HG03354 (cell line): Measurements from ENCODE around the gene NAALADL2.
A peak's percentile ranks its signal among the peaks of the same experiment; 100 is the strongest.
"Not testable (repeated sequence)": the region's sequence is repeated elsewhere in the genome, so short reads cannot be mapped to it uniquely, and the experiment has no call there.

Source experiments
- ATAC-seq: cut with Tn5 transposase; IDR thresholded peaks from one replicate; pipeline ENCODE4 v1.9.1; 2021; ENCODE audit warnings: mild to moderate bottlenecking; ENCODE audit not compliant: unreplicated experiment, poor library complexity, severe bottlenecking

NAALADL2 gene

DNA sequence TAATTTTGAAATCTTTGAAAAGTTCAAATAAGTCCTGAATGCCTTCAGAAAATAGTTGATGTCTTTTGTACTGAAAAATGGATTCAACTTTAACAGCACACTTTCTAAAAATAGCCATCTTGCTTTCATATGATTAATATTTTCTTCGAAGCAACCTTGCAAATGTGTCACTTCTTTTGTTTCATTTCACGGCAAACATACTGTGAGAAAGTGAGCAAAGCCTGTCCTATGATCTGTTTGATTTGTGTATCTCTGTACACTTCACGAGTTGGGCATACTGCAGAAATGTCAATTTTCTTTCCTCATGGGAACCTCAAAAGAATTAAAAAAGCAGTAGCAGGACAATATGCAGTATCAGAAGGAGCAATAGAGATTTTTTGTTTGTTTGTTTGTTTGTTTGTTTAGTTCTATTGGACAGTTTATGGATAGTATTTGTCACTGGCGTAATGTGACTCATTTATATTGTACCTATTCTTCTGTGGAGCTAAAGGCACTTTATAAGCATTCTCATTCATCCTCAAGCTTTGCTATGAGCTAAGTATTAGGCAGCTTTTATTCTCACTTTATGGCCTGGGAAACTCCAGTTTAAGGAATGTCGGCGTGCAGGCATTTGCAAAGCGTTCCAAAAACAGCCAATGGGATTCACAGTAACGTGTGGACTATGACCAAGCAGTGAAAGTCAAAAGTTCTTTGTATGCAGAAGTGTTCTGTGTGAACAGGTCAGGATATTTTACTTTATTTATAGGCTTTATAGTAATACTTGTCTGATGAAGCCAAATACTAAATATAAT is 572.0 kb downstream of the NAALADL2 start:
- ATAC-seq = no peak

DNA sequence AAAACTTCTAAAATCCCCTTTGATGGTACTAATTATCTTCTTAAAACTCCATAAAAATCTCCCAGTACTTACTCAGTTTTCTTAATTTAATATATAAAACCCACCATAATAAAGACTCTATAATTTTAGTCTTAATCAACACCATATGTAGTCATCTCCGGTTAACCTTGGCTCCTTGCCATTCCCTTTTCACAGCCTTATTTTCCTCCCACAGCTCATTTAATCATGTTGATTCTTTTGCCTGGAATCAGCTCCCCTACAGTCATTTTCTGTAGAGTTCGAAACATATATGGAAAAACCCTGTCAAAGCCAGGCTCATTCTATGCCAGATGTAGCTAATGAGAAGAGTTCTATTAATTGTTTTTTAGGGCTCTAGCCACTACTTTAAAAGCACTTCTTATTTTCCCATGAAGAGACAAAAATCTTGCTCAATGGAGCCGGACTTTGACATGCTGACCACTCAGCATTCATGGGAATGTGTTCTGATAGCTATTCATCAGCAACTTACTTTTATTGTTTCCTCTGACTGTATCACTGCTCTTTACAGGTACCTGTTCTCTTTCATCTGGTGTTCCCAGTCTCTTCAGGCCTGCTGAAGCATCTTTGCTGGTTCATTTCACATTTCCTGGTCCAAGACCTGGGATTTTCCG is 573.4 kb downstream of the NAALADL2 start:
- ATAC-seq = no peak

DNA sequence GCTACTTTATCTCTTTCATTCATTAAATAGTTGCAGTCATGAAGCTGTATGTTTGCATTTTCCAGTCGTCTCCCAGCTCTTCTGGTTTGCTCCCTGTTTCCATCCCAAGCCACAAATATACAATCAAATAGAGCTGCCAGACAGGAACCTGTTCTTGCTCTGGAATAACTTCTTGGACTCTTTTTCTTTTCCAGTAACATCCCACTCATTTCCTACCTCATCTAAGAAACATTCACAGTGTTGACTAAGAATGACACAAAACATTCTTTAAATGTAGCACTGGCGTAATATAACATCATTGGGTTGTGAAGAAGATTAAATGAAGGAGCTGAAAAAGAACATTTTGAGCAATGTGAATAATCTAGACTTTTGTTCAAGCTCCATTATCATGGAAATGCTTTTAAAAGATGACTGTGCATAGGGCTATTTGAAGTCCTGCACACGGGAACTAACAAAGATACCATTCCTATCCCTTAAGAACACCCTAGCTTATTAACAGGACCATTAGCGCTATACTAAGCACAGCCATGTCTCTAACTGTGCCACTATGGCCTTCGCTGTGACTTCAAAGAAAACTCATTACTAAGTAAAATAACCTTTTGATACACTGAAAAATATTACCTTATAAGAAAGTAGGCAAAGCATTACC is 574.0 kb downstream of the NAALADL2 start:
- no peak for ATAC-seq

DNA sequence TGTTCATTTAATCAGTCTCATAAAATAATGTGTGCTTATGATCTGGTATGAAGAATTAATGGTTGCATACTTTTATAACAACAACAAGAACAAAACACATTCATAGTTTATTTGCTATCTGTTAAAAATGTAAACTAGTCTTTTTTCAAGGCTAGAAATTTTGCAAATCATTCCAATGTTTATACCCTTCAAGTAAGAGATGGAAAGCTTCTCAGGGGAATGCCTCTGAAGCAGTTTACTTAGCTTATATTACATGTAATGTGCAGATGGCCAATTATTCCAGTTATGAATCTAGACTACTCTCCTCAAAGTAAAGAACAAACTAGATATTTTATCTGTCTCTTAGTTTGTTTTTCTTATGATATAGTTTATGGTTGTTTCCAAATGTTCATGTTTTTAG is 575.4 kb downstream of the NAALADL2 start:
- no peak for ATAC-seq

DNA sequence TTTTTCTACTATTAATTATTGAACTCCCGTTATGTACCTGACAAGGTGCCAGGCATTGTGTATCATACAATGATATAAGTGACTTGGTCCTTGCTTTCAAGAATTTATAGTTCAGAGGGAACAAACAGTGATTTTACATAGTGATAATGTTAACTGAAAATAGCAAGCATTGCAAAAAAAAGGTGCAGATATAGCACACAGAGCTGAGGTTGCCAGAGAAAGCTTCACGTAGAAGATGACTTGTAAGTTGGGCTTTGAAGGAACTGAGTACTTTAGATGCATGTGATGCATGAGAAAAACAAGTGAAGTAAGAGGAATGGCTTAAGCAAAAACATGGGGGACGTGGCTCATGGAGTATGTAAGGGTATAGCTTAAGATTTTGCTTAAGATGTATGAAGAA is 584.5 kb downstream of the NAALADL2 start:
- ATAC-seq = no peak

DNA sequence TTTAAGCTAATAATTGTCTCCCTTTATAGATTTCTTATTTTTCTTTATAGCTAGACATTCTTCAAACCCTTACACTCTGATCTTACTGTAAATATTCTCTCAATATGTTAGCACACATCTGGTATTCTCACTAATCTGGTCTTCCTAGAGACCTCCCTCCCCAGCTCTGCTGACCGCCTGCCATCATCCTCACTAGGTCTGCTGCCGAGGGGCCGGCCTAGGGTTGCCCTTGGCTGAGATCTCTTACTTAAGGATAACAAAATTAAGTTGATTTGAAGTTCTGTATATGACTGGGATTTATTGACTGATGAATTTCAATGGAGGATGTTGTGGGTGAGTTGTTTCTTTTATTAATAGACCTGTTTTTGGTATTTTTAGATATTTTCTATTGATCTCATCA is 586.6 kb downstream of the NAALADL2 start:
- no peak for ATAC-seq

DNA sequence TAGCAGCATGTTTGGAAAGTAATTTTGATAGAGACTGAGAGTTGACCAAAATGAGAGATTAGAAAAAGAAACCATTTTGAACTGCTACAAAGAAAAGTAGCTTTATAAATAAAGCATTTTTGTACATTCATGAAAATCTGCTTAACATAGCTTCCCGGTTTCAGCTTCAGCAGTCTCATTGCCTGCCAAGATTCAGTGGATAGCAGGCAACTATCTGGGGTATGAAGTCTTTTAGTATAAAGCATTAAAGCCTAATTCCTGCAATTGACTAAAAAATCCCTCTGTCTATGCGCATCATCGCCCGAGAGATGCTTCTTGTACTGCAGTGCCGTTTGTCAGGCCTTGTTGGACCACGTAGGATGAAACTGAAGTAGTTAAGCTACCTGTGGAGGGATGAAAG is 588.4 kb downstream of the NAALADL2 start:
- ATAC-seq = no peak

DNA sequence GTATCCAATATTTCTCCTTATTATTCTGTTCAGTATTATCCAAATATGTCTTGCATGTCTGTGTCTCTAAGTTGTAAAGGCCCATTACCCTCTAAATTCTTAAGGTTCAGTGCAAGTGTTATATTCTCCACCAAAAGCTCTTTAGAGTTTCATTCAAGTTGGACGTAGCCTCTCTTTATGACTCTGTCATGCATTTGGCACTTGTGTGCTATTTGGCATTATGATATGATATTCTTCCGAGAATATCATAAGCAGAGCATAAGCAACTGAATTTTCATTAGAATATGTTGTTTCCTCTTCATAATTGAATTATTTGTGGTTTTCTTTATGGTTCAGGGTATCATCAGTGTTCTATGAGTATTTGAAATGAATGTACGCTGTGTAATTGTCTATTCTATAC is 594.2 kb downstream of the NAALADL2 start:
- ATAC-seq = no peak

DNA sequence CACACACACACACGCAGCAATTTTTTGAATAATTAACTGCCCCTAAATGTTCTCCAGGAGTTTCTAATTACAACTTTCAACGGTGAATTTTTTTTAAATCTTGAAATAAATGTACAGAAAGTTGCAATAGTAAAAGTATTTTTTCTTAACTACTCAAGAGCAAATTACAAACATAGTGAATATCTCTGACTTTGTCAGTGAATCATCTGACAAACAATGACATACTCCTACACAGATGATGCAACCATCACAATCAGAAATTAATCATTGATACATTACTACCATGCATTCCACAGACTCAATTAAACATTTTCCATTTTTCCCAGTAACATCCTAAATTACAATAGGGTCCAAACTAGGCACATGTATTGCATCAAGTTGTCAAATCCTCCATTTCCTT is 597.3 kb downstream of the NAALADL2 start:
- ATAC-seq = no peak

DNA sequence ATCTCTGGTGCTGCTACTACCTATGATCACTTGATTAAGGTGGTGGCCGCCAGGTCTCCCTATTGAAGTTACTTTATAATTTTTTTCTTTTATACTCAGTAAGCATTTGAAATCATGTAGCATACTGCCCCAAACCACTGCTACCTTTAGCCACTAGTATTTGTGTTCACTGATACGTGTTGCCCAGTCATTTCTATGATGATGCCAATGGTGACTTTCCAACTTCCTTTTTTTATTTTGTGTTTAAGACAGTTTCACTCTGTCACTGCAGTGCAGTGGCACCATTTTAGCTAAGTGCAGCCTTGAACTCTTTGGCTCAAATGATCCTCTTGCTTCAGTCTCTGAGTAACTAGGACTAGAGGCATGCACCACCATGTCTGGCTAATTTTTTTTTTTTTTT is 598.2 kb downstream of the NAALADL2 start:
- ATAC-seq = peak; percentile 78

DNA sequence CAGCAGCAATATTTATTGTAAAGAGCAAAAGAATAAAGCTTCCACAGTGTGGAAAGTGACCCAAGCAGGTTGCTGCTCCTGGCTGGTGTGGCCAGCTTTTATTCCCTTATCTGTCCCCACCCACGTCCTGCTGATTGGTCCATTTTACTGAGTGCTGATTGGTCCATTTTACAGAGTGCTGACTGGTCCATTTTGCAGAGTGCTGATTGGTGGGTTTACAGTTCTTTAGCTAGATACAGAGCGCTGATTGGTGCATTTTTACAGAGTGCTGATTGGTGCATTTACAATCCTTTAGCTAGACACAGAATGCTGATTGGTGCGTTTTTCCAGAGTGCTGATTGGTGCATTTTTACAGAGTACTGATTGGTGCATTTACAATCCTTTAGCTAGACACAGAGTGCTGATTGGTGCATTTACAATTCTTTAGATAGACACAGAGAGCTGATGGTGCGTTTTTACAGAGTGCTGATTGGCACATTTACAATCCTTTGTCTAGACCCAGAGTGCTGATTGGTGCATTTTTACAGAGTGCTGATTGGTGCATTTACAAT is 601.8 kb downstream of the NAALADL2 start:
- not testable (repeated sequence) for ATAC-seq

DNA sequence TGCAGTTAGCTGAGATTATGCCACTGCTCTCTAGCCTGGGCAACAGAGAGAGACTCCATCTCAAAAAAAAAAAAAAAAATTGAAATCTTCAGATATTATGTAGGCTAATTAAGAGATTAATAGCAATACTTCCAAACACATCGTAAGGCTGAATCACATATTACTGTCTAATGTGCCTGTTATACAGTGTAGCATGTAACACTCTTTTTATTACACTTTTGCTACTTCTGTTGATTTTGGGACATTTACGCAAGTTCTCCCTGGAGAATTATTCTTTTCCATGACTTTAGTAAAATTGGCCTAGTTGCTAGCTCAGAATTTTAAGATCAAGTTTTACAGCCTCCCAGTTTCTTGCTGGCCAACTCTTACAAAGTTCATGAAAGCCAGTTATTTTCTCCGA is 605.2 kb downstream of the NAALADL2 start:
- no peak for ATAC-seq

DNA sequence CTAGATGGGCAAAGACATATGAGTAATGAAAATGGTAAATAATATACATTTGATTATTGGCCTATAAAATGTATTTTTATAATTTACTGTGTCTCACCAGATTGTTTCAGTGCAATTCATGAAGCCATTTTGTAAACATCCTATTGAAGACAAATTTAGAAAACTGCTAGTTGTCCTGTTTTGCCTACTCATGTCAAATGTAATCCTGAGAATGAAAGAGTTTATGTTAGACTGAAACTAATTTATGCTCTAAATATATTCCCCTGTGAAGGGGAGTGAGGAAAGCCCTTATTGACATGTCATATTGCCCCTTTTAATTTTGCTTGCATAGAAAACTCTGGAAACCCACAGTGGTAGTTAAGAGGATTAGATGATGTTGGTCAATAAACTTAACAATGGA is 610.0 kb downstream of the NAALADL2 start:
- no peak for ATAC-seq

DNA sequence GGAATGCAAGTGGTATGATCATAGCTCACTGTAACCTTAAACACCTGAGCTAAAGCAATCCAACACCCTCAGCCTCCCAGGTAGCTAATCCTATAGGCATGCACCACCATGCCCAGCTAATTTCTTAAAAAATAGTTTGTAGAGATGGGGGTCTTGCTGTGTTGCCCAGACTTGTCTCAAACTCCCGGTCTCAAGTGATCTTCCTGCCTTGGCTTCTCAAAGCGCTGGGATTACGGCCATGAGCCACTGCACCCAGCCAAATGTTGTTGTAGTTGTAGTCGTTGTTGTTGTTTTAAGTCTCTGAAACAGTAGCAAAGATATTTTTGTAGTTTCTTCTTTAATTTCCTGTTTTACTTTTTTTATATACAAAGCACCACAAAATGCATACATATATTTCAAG is 616.6 kb downstream of the NAALADL2 start:
- ATAC-seq = no peak

DNA sequence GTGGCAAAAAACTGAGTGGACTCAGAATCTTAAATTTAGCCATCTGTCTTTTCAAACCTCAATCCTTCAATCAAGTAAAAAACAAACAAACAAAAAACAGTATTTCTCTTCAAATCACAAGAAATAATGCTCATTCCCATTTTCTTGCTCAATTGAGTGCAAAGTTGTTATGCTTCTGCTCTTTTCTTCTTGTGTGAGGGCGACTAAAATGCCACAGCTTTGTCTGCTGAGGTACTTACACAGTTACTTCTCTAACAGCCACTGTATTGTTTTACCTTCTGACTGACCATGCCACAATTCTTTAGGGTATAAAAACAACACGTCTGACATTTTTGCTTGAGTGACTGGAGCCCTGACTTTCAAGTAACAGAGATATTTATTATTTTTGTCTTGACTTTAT is 617.4 kb downstream of the NAALADL2 start:
- no peak for ATAC-seq

DNA sequence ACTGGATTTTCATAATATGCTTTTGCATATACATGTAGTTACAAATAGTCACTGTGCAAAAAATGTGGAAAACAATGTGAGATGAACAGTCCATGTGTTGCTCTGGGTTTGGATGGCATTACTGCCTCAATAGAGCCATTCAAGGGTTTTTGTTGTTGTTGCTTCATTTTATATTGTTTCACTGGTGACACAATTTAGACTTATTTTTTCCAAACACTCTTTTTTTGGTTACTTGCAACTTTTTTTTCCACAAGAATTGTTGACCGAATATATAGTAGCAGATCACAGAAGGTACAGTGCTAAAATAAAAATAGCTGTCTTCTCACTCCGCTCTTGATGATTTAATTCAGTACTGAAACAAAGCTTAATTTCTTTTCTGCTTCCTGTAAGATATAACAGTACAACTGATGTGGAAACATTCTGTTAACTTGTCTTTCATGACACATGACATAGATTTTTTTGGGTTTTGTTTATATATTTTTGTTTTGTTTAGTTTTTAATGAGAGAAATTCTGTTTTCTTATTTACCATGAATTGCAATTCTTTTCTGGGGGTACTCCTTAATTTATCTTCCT is 618.6 kb downstream of the NAALADL2 start:
- ATAC-seq = peak; percentile 98

DNA sequence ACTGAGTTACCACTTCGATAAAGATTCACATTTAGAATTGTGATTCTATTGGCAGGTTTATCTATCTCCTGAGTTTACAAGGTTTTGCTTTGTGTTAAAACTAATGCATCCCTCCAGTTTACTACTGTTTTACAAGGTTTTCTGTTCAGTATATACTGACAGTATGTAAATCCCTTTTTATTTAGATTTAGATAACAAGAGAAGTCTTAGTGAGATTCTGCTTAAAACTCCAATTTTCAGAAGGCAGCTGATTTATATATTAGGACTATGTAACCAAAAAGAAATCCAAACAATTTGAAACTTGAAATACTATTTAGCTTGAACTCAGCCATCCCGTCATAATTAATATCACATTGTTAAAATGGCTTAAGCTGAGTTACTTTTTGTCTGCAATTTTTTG is 619.2 kb downstream of the NAALADL2 start:
- ATAC-seq = no peak

DNA sequence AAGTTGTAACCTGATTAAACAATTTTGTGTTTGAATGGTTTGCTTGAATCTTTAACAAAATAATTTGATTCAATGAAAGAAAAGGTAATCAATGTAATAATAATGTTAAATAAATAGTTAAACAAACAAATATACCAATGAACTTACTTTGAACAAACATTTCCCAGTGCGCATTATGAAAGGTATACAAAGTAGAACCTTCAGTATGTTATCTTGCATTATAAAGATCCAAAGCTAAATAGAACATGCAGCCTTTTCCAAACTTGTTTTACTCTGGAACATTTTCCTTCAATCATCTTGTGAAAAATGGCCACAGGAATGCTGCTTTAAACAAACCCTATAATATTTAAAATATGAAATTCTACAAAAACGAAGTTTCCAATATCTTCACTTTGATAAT is 620.0 kb downstream of the NAALADL2 start:
- ATAC-seq = no peak

DNA sequence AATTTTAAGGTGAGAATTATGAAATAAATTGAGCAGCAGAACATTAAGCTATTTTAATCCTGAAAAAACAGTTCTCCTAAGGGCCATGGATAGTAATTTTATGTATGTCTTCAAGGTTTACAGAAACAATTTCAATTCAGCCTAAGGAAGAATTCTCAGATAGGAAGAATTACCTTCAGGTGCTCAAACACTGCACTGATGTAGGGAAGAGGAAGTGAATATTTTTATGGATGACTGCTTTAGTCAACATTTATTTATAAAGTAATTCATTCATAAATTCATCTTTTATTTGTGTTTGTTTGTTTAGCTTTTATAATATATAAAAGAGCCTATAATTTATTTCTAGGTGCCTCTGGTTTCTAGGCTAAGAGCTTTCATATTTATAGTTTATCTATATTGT is 620.7 kb downstream of the NAALADL2 start:
- ATAC-seq = no peak

DNA sequence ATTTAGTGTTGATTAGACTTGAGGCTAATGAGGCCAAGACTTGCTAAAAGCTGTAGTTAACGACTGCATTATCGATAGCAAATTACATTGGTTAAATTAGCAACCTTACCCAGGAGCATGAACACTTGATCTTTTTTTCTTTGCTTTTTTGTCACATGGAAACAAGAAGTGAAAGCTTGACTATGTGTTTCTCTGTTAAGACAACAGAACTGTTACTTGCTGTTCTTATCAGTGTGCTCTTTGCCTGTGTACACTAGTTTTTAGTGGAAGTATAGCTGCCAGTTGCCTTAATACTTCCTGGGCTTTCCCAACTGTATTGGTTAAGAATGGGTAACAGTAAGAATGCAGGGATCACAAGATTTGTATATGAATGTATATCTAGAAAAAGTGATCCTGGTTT is 625.5 kb downstream of the NAALADL2 start:
- peak; percentile 56 for ATAC-seq
